GM18868 (cell line): Measurements from ENCODE around the gene WHAMM.
"Not testable (repeated sequence)": the region's sequence is repeated elsewhere in the genome, so short reads cannot be mapped to it uniquely, and the experiment has no call there.

Experiments used
- ATAC-seq: cut with Tn5 transposase; IDR thresholded peaks from one replicate; pipeline ENCODE4 v1.9.1; 2021; ENCODE audit warnings: mild to moderate bottlenecking, moderate library complexity; ENCODE audit not compliant: unreplicated experiment

WHAMM gene

DNA sequence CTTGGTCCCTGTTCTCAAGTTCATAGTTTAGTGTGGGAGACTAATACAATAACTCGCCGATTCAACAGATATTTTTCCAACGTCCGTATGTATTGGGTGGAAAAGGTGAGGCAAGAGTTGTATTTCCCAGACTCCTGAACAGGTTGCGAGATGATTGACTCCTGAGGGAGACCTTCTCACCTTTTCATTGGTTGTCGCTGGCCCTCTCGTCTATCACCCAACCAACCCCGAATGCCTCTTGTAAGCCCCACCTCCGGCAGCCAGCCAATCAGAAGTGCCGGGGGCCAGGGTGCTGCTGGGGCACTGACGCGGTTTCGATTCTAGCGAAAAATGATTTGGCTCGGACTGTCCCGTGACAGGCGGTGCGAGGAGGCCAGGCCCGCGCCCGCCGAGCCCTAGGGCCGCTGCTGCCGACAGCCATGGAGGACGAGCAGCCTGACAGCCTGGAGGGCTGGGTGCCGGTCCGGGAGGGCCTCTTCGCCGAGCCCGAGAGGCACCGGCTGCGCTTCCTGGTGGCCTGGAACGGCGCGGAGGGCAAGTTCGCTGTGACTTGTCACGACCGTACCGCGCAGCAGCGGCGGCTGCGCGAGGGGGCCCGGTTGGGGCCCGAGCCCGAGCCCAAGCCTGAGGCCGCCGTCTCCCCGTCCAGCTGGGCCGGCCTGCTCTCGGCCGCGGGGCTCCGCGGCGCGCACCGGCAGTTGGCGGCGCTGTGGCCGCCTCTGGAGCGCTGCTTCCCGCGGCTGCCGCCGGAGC lies at the start of gene WHAMM:
WHAMM (plus strand) TSS at position 321 of the 753 bp plus-strand sequence; CDS start at position 420, 99 bp downstream.
- peak; percentile 77 for ATAC-seq

GRCh38 chr15:82763361-82764116 lies 45.9 kb upstream of the WHAMM start:
- no peak for ATAC-seq

GRCh38 chr15:82764117-82764490 lies 45.3 kb upstream of the WHAMM start:
- ATAC-seq, result no peak

DNA sequence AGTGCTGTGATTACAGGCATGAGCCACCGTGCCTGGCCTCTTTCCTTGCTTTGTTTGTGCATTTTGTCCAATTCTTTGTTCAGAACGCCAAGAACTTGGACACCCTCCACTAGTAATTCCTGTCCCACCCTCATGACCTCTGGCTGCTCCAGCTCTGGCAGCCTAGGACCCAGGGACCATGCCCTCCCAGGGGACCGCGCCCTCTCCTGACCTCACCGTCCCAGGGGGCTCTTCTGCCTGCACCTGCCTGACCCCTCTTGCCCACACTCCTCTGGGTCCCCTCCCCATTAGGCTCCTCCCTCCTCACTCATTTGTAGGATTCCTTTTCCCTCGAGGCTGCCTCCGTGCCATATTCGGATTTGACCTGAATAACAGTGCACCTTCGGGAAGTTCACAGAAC lies 44.7 kb upstream of the WHAMM start:
- ATAC-seq, result no peak

GRCh38 chr15:82766201-82766600 lies 43.2 kb upstream of the WHAMM start:
- ATAC-seq, result not testable (repeated sequence)

DNA sequence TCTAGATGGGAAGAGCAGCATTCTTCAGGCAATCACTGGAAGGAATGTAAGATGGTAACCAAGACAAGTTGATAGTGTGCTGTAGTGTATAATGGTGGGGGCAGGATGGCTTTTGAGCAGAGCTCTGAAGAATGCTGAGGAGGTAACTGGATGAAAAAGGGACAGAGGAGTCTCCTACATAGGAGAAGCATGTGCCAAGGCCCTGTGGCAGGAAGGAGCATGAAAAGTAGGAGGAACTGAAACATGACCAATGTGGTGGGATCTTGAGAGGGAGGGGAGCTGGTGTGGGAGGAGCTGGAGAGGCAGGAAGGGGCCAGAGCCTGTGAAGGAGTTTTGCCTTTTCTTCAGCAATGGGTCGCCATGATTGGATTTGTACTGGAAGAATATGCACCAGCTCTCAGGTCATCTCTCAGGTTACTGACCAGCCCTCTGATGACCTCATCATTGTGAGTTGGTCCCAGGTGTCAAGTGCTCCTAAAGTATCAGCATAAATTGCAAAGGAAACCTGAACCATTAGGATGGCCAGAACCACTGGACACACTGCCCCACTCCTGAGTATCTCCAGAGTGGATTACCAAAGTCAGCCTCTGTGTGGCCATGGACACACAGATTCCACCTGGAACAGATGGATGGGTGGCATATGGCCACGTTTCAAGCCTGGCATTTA lies 42.1 kb upstream of the WHAMM start:
- ATAC-seq, result no peak

DNA sequence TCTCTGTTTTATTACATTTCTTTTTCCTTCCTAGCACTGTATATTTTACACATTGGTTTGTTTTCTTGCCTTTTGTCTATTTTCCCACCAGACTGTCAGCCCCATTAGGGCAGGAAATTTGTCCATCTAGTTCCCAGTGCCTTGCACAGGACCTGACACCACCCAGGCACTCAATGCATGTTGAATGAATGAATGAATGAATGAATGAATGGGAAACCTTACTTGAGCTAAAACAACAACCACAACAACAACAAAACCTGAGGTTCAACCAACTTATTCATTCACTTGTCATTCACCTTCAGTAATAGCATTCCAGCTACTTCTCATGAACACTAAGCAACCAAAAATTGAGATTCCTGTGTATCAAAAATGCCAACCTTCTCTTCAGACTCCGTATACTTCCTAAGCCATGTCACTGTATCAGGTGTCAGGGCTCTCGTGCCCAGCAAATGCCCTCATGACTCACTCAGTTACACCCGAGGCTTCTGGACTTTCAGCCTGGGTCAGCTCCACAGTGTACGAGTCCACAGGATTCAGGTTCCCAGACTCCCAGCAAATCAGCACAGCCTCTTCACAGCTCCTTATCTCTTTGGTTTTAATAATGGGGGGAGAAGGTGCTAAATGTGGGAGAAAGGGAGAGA lies 40.9 kb upstream of the WHAMM start:
- no peak for ATAC-seq

GRCh38 chr15:82771789-82772607 lies 37.4 kb upstream of the WHAMM start:
- no peak for ATAC-seq

- ATAC-seq, result no peak
Measured at GRCh38 chr15:82774496-82774895, 34.9 kb upstream of the WHAMM start.

- ATAC-seq, result no peak
Measured at GRCh38 chr15:82778755-82779154, 30.7 kb upstream of the WHAMM start.

GRCh38 chr15:82781349-82781748 lies 28.1 kb upstream of the WHAMM start:
- ATAC-seq, result no peak

DNA sequence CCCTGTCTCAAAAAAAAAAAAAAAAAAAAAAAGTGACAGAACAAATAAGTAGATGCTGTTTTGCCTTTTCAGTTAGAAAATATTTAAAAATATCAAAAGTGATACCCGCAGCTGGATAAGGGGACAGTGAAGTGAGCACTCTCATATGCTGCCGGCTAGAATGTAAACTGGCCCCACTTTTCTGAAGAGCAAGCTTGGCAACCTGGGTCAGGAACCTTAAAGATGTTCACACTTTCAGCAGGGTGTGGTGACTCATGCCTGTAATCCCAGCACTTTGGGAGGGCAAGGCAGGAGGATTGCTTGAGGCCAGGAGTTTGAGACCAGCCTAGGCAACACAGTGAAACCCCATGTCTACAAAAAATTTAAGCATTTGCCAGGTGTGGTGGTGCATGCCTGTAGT lies 20.9 kb upstream of the WHAMM start:
- ATAC-seq, result no peak

- no peak for ATAC-seq
Measured at GRCh38 chr15:82789491-82789890, 19.9 kb upstream of the WHAMM start.

GRCh38 chr15:82790321-82790720 lies 19.1 kb upstream of the WHAMM start:
- no peak for ATAC-seq

DNA sequence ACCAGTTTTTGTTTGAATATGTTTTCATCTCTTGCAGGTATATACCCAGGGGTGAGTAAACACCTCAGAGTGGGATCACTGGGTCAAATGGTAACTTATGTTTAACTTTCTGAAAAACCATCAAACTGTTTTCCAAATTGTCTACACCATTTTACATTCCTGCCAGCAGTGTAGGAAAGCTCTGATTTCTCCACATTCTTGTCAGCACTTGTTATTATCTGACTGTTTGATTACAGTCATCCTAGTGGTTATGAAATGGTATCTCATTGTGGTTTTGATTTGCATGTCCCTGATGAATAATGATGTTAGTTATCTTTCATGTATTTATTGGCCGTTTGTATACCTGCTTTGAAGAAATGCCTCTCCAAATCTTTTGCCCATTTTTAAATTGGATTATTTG lies 17.4 kb upstream of the WHAMM start:
- no peak for ATAC-seq

- ATAC-seq, result no peak
Measured at GRCh38 chr15:82793737-82794136, 15.7 kb upstream of the WHAMM start.

GRCh38 chr15:82798104-82798503 lies 11.3 kb upstream of the WHAMM start:
- no peak for ATAC-seq

DNA sequence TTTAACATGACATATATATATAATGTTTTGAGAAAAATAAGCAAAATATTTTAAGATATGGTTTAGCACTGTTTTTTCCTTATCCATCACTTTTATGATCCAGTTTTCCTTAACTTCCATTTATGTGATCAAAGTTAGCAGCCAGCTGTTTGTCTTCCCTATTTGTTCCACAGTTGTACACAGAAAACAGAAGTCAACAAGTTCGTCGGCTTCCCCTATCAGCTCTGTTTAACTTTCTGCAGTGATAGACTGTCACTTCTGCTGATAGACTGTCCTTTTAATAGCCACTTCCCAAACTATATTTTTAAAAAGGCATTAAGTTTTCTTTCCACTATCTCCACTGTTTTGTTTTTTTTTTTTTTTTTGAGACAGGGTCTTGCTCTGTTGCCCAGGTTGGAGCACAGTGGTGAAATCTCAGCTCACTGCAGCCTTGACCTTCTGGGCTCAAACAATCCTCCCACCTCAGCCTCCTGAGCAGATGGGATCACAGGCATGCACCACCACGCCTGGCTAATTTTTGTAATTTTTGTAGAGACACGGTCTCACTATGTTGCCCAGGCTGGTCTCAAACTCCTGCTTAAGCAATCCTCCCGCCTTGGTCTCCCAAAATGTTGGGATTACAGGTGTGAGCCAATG lies 10.8 kb upstream of the WHAMM start:
- ATAC-seq, result no peak

DNA sequence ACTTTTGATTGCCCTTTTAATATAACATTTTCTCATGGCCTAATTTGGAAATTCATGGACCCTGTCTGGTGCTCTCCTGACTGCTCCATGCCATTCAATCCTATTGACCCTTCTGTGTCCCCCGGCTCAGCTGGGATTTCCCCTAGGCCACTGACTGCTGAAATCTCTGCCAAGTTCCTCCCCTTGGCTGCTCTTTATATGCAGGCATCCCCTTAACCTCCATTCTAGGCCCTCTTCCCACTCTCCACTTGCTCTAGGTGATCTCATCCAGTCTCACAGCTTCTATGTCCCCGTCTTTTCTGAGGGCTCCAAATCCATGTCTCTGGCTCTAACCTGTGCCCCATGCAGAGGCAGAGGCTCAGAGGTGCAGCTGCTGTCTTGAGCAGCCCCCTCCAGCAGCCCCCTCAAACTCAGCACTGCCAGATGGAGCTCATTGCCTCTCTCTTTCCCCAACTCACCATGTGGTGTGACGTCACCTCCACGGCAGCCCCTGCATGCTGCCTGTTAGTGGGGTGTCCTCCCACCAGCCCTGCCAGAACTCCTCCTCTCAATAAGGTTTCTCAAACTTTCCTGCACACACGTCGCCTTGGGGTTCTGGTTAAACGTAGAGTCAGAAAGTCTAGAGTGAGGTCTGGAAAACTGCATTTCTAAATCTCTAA lies 10.1 kb upstream of the WHAMM start:
- no peak for ATAC-seq

DNA sequence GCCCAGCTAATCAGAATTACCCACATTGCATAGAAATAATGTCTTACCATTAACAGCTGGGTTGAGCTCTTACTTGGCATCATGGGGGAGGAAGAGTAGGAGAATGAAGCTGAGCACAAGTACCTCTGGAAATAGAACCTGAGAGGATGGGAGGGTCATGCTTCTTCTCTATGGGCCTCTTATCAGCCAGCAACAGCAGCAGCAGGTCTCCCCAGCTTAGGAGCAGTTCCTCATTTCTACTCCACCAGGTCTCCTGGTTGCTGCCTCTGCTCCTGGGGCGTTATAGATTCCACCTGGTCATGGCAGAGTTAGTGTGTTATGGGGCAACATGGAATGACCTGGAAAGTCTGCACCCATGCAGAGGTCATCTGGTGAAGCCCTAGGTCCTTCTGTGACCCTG lies 6.9 kb upstream of the WHAMM start:
- peak; percentile 30 for ATAC-seq
